ENCODE results near the gene TIMM44. TPM values are rescaled to one million over a fixed set of nuclear protein-coding genes. Genes with fewer than 3 reads are reported as not detected.

TIMM44 gene, protein sequence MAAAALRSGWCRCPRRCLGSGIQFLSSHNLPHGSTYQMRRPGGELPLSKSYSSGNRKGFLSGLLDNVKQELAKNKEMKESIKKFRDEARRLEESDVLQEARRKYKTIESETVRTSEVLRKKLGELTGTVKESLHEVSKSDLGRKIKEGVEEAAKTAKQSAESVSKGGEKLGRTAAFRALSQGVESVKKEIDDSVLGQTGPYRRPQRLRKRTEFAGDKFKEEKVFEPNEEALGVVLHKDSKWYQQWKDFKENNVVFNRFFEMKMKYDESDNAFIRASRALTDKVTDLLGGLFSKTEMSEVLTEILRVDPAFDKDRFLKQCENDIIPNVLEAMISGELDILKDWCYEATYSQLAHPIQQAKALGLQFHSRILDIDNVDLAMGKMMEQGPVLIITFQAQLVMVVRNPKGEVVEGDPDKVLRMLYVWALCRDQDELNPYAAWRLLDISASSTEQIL
- total RNA-seq: 100 to 1,000 TPM in 1 of 4 donors, 10 to 100 TPM in 3; 65.7 to 108 (median 86.4) TPM

DNA sequence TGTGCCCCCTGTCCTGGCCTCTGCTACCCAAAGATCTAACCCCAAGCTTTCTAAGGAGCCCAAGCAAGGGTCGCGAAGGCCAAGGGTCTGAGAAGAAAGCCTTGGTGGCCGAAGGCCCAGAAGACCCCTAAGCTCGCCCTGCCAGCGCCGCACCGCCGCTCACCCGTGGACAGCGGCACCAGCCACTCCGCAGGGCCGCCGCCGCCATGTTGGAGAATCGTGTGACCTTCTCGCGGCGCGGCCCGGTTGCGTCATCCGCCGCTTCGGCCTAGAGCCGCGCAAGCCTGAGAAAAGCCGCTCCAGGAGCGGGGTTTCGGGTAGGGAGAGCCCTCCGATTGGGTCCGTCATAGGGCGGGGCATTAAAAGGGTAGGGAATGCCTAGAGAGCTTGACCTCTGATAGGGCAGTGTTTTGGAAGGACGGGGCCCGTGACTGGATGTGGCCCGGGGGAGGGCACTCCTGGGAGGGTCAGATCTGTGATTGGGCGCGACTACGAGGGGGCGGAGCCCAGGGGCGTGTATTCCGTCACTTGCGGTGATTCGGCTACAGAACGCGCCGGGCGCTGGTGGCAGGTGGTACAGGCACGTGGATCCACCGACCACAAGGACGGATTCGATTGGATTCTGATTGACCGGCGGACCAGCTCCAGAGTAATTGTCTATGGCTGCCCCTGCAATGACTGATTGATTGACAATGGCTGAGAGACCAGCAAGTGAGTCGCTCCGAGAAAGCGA is at the start of gene TIMM44:
TIMM44 (minus strand) TSS at position 223 of the 733 bp plus-strand sequence; CDS start at position 208, 15 bp downstream.
- Histone ChIP-seq H3K9me3 (no peaks in the 10 kb centered on the region), H3K4me3 (peak within 1 kb of the TSS; percentile 62 to 72), H3K4me1 (peaks cover 0 to 59% (median 18%) of the 10 kb centered on the region in 3 donors), H3K27me3 (no peaks in the 10 kb centered on the region), H3K27ac (peak within 1 kb of the TSS; percentile 92 to 97 (median 93)), H3K36me3 (peaks cover 0 to 30% of the 10 kb centered on the region in 2 donors)
- peak; percentile 99 for ATAC-seq
- 0% methylated on average over 2 to 14 of the region's 56 CpGs for WGBS, 2 donors (ENCODE audit: low coverage in 1 of 2)
- TF ChIP-seq POLR2A (IDR thresholded peaks at IDR 0.05) (peak; percentile 59 to 65), POLR2AphosphoS5 (IDR thresholded peaks at IDR 0.05) (peak; percentile 92)
- TF ChIP-seq, protein P1, sequence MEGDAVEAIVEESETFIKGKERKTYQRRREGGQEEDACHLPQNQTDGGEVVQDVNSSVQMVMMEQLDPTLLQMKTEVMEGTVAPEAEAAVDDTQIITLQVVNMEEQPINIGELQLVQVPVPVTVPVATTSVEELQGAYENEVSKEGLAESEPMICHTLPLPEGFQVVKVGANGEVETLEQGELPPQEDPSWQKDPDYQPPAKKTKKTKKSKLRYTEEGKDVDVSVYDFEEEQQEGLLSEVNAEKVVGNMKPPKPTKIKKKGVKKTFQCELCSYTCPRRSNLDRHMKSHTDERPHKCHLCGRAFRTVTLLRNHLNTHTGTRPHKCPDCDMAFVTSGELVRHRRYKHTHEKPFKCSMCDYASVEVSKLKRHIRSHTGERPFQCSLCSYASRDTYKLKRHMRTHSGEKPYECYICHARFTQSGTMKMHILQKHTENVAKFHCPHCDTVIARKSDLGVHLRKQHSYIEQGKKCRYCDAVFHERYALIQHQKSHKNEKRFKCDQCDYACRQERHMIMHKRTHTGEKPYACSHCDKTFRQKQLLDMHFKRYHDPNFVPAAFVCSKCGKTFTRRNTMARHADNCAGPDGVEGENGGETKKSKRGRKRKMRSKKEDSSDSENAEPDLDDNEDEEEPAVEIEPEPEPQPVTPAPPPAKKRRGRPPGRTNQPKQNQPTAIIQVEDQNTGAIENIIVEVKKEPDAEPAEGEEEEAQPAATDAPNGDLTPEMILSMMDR (IDR thresholded peaks at IDR 0.05): no peak

DNA sequence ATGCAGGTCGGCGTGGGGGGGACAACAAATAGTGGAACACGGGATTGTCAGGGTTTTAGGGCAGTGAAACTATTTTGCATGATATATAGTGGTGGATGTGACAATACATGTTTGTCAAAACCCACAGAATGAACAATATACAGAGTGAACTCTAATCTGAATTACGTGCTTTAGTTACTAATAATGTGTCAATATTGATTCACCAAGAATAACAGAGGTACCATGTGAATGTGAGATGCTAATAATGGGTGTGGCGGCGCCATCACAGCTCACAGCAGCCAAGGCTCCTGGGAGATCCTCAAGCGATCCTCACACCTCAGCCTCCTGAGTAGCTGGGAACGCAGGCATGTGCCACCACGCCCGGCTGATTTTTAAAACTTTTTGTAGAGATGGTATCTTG is 49.1 kb upstream of the TIMM44 start:
- no peak for ATAC-seq
- H3K27ac ChIP-seq: no peak overlapping the region
- peaks cover 0 to 45% of the 10 kb centered on the region in 2 donors for H3K36me3 ChIP-seq
- H3K4me3 ChIP-seq: no peak overlapping the region
- 75 to 84% methylated on average over 6 to 10 of the region's 10 CpGs for WGBS, 2 donors (ENCODE audit: low coverage in 1 of 2)
- TF ChIP-seq, protein P1 (IDR thresholded peaks at IDR 0.05): no peak
- TF ChIP-seq POLR2AphosphoS5 (IDR thresholded peaks at IDR 0.05): no peak
- H3K9me3 ChIP-seq: no peaks in the 10 kb centered on the region
- H3K4me1 ChIP-seq: peaks cover 0 to 44% (median 6%) of the 10 kb centered on the region in 3 donors
- H3K27me3 ChIP-seq: no peaks in the 10 kb centered on the region

DNA sequence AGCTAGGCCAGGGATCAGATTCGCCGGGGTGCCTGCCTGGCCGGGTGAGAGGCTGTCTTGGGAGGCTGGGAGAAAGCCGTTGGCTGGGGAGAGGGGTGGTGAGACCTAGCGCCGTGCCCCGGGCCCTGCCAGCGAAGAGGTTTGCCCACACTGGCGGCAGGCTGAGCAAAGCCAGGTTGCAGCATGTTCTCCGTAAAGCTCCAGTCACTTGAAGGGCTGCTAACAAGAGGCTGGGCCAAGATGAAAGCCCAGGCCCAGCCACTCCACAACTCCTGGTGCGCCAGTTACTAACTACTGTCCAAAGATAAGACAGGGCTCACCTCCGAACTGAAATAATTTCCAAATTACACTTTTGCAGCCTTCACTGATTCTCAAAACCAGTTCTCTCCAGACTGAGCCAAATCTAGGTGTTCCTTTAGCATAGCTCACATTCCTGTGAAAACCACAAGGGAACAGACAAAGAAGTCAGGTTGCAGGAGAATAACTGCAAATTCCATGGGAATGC is 45.7 kb upstream of the TIMM44 start:
- Histone ChIP-seq H3K4me3 (no peak overlapping the region), H3K9me3 (no peaks in the 10 kb centered on the region), H3K36me3 (peaks cover 0 to 78% of the 10 kb centered on the region in 2 donors), H3K27ac (no peak overlapping the region), H3K27me3 (no peaks in the 10 kb centered on the region), H3K4me1 (peaks cover 0 to 46% (median 11%) of the 10 kb centered on the region in 3 donors)
- no peak for ATAC-seq
- 87% methylated on average over 3 of the region's 12 CpGs; no CpG with 5 or more reads in 1 of the 2 donors for WGBS, 2 donors (ENCODE audit: low coverage in 1 of 2)
- TF ChIP-seq POLR2A (IDR thresholded peaks at IDR 0.05) (no peak), POLR2AphosphoS5 (IDR thresholded peaks at IDR 0.05) (no peak), EP300 (IDR thresholded peaks at IDR 0.05) (no peak)
- TF ChIP-seq, protein P1 (IDR thresholded peaks at IDR 0.05): no peak

DNA sequence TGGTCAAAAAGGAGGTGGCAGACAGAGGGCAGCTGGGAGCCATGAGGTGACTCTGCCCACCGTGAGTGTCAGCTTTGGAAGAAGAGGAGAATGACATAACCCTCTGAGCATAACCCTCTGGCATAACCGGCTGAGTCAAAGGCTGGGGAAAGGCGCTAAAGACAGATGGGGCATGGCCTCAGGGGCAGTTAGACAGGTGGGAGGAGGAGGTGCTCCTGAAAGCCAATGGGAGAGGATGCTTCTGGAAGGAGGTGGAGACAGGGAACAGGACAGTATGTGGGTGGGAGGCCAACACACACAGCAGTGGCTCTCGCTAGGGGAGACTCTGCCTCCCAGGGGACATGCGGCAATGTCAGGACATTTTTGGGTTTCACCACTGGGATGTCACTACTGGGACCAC is 44.8 kb upstream of the TIMM44 start:
- peaks cover 0 to 40% (median 9%) of the 10 kb centered on the region in 3 donors for H3K4me1 ChIP-seq
- 69 to 75% methylated on average over 5 of the region's 5 CpGs for WGBS, 2 donors (ENCODE audit: low coverage in 1 of 2)

More for the DNA sequence above, 44.8 kb upstream of the TIMM44 start:
- TF ChIP-seq POLR2A (IDR thresholded peaks at IDR 0.05) (no peak), EP300 (IDR thresholded peaks at IDR 0.05) (no peak), POLR2AphosphoS5 (IDR thresholded peaks at IDR 0.05) (no peak)
- TF ChIP-seq, protein P1 (IDR thresholded peaks at IDR 0.05): no peak
- Histone ChIP-seq H3K27ac (no peak overlapping the region), H3K9me3 (no peaks in the 10 kb centered on the region), H3K36me3 (peaks cover 0 to 86% of the 10 kb centered on the region in 2 donors), H3K27me3 (no peaks in the 10 kb centered on the region), H3K4me3 (no peak overlapping the region)
- ATAC-seq: no peak

Measured in gastroesophageal sphincter (tissue), 4 donors.